RPMI7951 (cell line): Measurements from ENCODE around the gene BCKDHB. TPM values are rescaled to one million over a fixed set of nuclear protein-coding genes. Genes with fewer than 3 reads are reported as not detected.

ENCODE experiments used
- DNase-seq: peaks from one replicate; pipeline ENCODE4 v3.0.0-alpha.2; 2012; ENCODE audit warnings: low read depth
- total RNA-seq: library from RNA; depleted of rRNA; stranded (reverse); fragments of >200 nt; shearing (Covaris generic); gene quantifications from 2 replicates; pipeline ENCODE4 v1.2.3, GENCODE V29; 2014

BCKDHB gene
- total RNA-seq, 1 experiment from 2014 or later: 23.2 TPM

- no peak for DNase-seq
Observed at GRCh38 chr6:80151635-80152034, 45.2 kb downstream of the BCKDHB start.

GRCh38 chr6:80154160-80154559 is 47.7 kb downstream of the BCKDHB start:
- DNase-seq: no peak

- DNase-seq: no peak
Observed at GRCh38 chr6:80156221-80156620, 49.8 kb downstream of the BCKDHB start.

DNA sequence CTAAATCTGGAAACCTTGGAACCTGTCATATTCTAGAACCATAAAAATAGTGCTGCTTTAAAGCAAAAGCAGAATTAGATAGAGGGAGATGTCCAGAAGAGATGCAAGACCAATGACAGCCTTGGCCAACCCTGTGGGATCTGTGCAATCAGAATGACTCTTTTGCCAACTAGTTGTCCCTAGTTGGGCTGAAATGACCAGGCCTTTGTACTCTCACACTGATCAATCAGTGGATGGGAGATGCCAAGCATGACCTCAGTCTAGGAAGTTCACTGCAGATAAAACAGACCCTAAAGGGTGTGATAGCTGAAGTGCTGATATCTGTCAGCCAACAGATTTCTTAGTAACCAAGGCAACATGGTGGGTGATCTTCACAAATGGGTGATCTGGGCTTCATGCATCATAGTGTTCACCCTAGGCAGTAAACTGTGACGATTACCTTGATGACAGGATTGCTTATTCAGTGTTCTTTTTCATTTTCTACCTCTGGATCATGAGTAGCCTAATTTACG is 52.1 kb downstream of the BCKDHB start:
- DNase-seq: no peak

DNA sequence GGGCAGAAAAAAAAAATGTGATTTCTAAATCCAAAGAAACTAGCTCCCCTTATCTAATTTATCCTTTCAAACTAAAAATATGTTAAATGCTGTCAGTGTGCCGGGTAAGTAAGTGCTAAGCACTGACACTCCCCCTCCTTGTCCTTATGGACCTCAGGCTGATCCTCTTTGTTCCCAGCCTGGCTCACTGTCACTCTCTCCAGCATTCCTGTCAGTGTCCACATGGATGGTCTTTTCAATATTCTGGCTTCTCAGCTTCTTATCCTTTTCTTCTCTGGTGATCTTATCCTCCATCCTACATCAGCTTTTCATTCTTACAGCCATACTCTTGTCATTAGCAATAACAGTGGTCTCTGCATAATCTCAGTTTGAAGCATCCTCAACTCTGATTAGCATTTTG is 55.0 kb downstream of the BCKDHB start:
- no peak for DNase-seq

GRCh38 chr6:80163754-80164187 is 57.3 kb downstream of the BCKDHB start:
- peak; percentile 72 for DNase-seq

DNA sequence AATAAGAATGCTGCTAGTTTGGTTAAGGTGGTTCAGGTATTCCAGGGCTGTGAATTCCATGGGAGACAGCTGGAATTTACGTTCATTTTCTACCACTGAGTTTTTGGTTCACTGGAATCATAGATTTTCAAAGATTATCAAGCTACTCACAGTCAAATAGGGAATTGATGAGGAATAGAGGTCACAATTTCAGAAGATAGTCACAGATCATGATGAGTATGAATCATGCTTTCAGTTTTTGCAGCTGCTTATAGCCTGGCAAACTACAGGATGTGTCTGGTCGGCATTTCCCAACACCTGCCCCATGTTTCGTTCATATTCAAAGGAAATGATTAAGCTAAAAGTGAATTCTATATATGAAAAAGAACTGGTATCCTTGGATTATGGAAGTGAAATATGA is 58.7 kb downstream of the BCKDHB start:
- peak; percentile 47 for DNase-seq

- peak; percentile 36 for DNase-seq
Observed at GRCh38 chr6:80165819-80166218, 59.3 kb downstream of the BCKDHB start.

DNA sequence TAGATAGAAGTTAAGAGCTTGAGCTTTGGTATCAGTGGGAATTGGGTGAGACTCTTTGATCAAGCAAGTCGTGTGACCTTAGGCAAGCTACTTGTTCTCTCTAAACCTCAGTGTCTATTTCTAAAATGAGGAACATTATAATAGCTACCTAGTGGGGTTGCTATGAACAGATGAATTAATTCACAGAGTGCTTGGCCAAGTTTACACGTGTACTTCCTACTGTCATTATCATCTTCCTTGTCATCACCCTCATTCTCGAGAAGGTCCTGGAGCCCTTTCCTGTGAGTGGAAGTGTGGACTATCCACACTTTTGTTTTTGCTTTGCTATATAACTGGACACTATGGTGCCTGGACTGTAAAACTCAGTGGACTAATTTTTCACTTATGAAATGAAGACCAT is 64.0 kb downstream of the BCKDHB start:
- no peak for DNase-seq

- DNase-seq: no peak
Observed at GRCh38 chr6:80173411-80173810, 66.9 kb downstream of the BCKDHB start.

DNA sequence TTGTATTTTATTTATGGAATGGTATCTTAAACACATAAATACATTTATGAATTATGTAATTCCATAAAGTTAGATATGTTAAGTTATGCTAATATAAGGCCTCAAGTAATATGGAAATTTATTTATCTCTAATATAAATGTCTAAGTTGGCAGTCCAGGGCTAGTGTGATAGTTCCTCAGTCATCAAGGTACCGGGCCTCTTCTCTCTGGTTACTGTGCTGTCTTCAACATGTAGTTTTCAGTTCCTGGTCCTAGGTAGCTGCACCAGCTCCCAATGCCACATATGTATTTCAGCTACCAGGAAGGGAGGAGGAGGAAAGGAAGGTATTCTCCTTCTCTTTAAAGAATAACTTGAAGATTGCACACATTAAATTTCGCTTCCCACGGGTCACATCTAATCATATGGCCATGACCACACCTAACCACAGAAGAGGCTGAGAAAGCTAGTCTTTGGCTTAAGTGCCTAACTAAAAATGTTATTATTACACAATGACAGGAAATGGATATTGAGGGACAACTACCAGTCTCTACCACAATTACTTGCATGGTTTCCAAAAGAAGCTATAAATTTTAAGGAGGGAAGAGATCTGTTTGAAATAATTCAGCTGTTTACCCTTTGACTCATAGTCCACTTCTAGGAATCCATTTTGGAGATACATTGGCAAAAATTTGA is 68.6 kb downstream of the BCKDHB start:
- peak; percentile 82 for DNase-seq

DNA sequence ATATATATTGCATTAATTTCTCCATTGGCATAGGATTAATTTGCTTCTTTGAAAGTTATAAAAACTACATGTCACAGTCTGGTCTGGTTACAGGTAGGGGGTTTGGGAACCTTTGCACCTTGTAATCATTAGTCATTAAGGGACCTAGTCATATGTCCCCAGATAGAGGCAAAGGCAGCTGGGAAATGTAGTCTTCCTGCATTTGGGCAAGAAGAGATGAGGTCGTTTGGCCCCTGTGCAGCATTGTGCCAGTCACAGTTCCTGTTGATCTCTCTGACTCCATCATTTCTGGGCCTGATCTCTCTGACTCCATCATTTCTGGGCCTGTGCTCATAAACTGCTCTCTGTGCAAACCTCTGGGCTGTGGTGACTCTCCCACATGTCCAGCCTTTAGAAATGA is 73.2 kb downstream of the BCKDHB start:
- no peak for DNase-seq

- DNase-seq: no peak
Observed at GRCh38 chr6:80181352-80182081, 75.0 kb downstream of the BCKDHB start.

DNA sequence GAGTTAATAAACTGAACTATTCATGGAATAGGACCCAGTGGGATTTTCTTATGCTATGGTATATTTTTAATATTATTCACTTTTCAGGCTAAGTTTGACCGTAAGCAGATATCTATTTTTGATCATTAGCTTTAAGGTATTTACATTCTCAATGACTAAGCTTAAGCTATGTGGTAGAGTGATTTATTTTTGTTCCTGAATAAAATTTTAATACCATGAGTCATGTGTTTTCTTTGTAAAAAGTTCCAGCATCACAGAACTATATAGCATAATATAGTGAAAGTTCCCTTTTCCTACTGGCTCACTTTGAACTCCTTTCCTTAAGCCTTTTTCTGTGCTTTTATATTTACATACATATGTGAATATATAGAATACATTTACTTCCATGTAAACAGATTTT is 75.8 kb downstream of the BCKDHB start:
- DNase-seq: peak; percentile 62

GRCh38 chr6:80183019-80183795 is 76.7 kb downstream of the BCKDHB start:
- DNase-seq: no peak

- no peak for DNase-seq
Observed at GRCh38 chr6:80185492-80185891, 79.0 kb downstream of the BCKDHB start.

DNA sequence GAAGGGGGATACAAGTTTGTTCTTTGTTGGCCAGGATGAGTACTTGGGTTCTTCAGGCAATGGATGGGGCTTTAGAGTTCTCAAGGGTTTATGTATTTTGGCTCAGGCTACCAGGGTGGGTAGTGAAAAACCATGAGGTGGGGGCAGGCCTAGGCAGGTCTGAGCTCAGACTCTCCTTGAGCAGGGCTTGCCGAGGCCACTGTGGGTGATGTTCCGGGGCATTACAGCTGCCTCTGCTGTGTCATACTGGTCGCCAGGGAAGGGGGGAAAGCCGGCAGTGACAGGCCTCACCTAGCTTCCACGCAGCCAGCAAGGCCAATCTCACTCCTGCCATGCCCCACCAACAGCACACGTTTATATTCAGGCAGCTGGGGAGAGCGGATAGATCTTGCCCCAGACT is 79.6 kb downstream of the BCKDHB start:
- DNase-seq: no peak

- DNase-seq: no peak
Observed at GRCh38 chr6:80196906-80197305, 90.4 kb downstream of the BCKDHB start.

DNA sequence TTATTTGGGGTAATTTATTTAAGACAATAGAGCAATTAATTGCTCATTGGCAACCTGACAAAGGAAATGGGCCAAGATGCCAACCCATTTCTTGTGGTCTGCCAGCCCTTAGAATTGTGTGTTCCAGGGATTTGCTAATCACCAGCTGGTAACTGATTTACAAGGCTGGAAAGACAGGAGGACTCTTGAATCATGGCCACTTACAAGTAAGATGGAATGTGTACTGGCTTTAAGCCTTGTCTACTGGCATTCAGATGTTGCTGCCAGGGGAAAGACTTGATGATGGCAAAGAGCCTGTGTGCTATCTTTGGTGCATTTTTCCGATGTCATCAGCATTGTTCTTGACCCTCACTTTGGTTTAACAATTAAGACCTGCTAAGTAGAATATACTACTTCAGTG is 91.0 kb downstream of the BCKDHB start:
- peak; percentile 39 for DNase-seq

DNA sequence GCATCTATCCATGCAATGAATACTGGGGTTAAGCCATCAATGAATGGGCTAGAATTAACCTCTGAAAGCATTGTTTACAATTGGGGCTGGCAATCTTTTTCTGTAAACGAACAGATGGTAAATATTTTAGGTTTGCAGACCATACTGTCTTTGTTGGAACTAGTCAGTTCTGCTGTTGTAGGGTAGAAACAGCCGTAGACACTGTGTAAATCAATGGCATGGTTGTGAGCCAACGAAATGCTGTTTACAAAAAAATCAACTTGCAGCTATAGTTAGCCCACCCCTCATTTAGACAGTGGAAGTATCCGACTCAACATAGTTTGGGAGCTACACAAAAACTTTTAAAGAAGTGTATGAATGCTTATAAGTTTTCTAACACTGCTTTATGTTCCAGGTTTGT is 91.5 kb downstream of the BCKDHB start:
- DNase-seq: no peak

DNA sequence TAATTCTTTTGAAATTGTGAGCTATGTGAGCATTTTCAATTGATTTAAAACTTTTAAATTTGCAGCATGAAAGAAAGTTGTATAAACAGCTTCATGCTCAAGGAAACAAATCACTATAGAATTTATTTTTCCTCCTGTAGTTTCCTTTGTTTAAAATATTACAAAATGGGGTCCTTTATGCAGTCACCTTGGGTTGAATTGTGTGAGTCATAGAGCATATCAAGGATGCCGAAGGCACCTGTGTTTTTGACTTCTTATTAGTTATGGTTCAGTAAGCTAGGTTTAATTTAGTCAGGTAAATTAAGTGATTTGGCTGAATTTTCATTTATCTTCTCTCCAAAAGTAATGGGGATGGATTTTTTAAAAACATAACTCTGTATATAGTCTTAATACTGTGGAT is 96.8 kb downstream of the BCKDHB start:
- no peak for DNase-seq

DNA sequence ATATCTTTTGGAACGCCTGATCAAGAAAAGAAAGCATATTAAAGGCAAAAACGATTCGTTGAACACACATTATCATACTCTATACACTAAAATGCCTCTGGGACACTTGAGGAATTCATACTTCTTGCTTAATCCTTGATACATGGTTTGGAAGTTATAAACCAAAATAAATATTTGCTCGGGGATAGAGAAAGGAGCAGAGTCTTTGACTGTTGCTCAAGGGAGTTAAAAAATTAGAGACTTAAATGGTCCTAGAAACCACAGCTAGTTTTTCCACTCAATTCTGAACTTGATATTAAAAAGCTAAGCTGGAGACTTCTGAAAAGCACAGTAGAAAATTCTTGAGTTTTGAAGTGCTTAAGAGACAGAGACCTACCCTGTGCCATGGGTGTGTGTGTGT is 98.9 kb downstream of the BCKDHB start:
- DNase-seq: no peak

GRCh38 chr6:80206758-80207157 is 100.3 kb downstream of the BCKDHB start:
- DNase-seq: no peak
